GM18858 (cell line): Measurements from ENCODE around the gene LTF.

Experiments
- ATAC-seq: cut with Tn5 transposase; IDR thresholded peaks from one replicate; pipeline ENCODE4 v1.9.1; 2021; ENCODE audit not compliant: unreplicated experiment

LTF gene

GRCh38 chr3:46491089-46492070 lies 26.7 kb upstream of the LTF start:
- ATAC-seq: no peak

- no peak for ATAC-seq
Observed at GRCh38 chr3:46490338-46491084, 25.8 kb upstream of the LTF start.

- no peak for ATAC-seq
Observed at GRCh38 chr3:46489875-46490274, 25.2 kb upstream of the LTF start.

- no peak for ATAC-seq
Observed at GRCh38 chr3:46489381-46489780, 24.7 kb upstream of the LTF start.

GRCh38 chr3:46488735-46489361 lies 24.1 kb upstream of the LTF start:
- peak; percentile 77 for ATAC-seq

- ATAC-seq: no peak
Observed at GRCh38 chr3:46485779-46486175, 21.1 kb upstream of the LTF start.

GRCh38 chr3:46484911-46485778 lies 20.4 kb upstream of the LTF start:
- ATAC-seq: no peak

- no peak for ATAC-seq
Observed at GRCh38 chr3:46484388-46484787, 19.7 kb upstream of the LTF start.

- ATAC-seq: no peak
Observed at GRCh38 chr3:46483825-46484224, 19.1 kb upstream of the LTF start.

- ATAC-seq: no peak
Observed at GRCh38 chr3:46482632-46483350, 18.1 kb upstream of the LTF start.

- ATAC-seq: no peak
Observed at GRCh38 chr3:46481636-46482035, 16.9 kb upstream of the LTF start.

- ATAC-seq: no peak
Observed at GRCh38 chr3:46480491-46481195, 15.9 kb upstream of the LTF start.

GRCh38 chr3:46479696-46480095 lies 15.0 kb upstream of the LTF start:
- no peak for ATAC-seq

GRCh38 chr3:46479021-46479420 lies 14.3 kb upstream of the LTF start:
- no peak for ATAC-seq

- no peak for ATAC-seq
Observed at GRCh38 chr3:46478341-46478740, 13.6 kb upstream of the LTF start.

GRCh38 chr3:46477756-46478155 lies 13.1 kb upstream of the LTF start:
- no peak for ATAC-seq

GRCh38 chr3:46477145-46477544 lies 12.4 kb upstream of the LTF start:
- ATAC-seq: no peak

GRCh38 chr3:46472736-46473135 lies 8.0 kb upstream of the LTF start:
- no peak for ATAC-seq

- no peak for ATAC-seq
Observed at GRCh38 chr3:46471371-46471914, 6.7 kb upstream of the LTF start.
